ENCODE results near the gene APPL2.

Gene APPL2

GRCh38 chr12:105222726-105223351 is 13.1 kb downstream of the APPL2 start:
- DNase-seq, result no peak

GRCh38 chr12:105222284-105222655 is 13.7 kb downstream of the APPL2 start:
- no peak for DNase-seq

DNA sequence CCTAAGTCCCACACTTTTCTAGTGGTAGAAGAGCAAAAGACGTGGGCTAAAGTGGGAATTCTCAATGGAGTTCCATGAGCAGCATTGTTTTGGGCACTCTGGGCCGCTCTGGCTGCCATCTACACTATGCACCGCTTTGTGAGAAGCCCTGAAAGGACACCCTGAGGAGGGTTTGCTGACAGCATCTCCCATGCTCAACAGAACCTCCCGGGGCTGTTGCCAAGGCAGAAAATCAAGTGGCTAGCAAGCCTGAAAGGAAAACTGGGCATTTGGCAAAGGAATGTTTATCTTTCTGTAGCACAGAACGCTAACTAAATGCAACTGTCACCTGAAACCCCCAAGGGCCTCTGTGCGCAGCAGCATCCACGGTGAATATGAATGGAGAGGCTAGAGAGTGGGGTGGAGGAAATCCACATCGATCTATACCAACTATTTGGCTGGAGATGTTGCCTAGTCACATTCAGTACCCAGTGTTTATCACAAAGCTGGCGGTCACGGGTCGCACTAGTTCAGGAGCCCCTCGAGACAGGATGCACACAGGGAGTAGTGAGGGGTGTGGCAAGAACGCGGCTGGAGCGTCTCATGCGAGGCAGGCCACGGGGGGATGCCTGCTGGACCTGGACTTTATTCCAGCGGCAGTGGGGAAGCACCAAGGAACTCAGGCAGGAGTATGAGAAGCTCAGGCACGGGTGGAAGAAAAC is 14.2 kb downstream of the APPL2 start:
- peak in 6 of 56 donors; percentile 13 to 45 (median 20) for DNase-seq

GRCh38 chr12:105220929-105221290 is 15.1 kb downstream of the APPL2 start:
- DNase-seq, result no peak

DNA sequence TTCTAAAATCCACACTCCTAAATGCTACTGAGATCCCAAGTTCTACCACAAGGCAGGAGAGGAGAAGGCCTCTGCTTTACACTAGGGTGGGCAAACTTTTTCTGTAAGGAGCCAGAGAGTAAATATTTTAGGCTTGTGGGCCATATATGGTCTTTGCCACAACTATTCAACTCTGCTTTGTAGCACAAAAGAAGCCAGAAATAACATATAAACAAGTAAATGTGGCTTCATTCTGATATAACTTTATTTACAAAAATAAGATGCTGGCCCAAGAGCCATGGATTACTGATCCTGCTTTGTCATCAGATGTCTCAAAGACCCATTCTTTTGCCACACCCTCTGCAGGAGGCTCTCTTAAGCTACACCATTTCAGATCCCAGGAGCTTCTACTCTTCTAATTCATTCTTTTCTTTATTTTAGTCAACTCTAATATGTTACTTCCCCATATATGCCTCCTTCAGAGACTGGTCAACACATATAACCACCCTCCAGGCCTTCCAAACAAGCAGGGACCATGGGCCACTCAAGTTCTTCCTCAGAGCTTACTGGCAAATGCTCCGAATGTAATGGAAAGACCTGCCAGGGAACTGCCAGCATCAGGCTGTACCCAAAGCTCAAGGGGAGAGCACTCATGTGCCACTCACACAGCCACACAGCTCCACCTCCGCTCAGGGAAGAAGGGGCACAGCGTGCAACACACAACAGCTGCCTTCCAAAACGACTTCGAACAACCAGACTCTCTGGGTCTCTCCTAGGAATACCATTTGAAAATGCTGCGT is 15.6 kb downstream of the APPL2 start:
- DNase-seq, result no peak

- no peak for DNase-seq
These were observed 16.5 kb downstream of the APPL2 start for GRCh38 chr12:105219261-105220028.

DNA sequence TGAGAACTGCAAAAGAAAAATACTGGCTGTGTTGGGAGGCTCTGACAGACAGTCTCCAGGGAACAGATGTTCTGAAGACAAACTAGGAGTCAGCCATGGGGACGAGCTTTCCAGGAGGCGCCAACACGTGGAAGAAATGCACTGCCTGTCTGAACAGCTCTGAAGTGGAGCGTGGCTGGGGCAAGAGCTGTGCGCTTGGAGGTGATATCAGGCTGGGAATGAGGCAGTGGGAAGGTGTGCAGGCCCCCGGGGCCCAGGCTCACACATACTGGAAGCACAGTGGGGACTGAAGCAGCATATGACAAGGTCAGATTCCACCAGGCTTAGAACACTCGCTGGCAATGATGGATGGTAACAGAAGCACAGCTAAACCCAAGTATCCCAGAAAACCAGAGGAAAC is 17.5 kb downstream of the APPL2 start:
- DNase-seq, result no peak

DNA sequence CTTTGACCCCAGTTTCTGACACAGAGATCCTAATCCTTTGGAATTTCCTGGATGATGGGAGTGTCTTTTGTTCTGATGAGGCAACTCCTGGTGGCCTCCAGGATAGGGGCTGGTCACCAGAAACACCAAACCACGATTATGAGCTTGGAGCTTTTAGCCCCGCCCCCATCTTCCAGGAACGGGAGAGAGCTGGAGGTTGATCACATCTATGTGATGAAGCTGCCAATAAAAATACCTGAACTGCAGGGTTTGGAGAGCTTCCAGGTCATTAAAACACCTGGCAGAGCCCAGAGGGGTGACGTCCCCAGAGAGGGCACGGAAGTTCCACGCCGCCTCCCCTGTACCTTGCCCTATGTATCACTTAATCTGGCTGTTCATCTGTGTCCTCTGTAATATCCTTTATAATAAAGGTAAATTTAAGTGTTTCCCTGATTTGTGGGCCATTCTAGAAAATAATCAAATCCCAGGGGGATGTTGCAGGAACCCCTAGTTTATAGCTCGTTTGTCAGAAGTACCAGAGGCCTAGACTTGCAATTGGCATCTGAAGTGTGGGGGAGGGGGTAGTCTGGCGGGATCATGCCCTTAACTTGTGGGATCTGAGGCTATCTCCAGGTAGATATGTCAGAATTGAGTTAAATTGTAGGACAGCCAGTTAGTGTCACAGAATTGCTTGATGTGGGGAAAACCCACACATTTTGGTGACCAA is 21.2 kb downstream of the APPL2 start:
- no peak for DNase-seq

DNA sequence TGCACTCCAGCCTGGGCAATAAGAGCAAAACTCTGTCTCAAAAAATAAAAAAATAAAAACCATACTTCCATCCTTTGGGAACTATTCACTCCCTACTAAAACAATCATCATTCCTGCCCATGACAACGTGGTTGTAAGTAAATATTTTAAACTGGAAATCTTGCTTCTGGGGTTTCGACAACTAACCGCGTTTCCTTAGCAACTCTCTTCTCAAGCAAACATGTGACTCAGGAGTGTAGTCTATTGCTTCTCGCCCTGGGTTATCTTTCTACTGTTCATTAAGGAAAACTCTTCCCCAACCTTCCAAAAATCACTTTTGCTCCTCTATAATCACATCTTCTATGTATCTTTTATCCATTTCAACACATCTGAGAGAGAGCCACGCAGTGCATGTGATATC is 21.8 kb downstream of the APPL2 start:
- no peak for DNase-seq

GRCh38 chr12:105212438-105212837 is 23.5 kb downstream of the APPL2 start:
- no peak for DNase-seq

DNA sequence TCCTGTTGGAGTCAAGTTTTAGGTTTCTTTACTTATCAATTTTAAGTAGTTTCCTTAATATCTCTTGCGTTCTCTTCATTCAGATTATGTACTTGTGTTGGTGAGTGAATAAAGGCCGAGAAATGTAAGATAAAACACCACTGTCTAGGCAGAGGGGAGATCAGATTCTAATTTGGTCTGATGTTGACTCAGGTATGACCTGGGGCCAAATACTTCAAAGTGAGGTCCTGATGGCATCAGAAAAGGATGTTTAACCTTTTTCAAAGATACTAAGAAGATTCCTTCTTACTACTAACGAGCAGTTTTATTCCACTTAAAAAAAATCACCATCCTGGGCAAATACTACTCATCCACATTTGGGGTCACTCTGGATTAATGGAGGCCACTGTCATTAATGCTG is 26.9 kb downstream of the APPL2 start:
- DNase-seq, result no peak

DNA sequence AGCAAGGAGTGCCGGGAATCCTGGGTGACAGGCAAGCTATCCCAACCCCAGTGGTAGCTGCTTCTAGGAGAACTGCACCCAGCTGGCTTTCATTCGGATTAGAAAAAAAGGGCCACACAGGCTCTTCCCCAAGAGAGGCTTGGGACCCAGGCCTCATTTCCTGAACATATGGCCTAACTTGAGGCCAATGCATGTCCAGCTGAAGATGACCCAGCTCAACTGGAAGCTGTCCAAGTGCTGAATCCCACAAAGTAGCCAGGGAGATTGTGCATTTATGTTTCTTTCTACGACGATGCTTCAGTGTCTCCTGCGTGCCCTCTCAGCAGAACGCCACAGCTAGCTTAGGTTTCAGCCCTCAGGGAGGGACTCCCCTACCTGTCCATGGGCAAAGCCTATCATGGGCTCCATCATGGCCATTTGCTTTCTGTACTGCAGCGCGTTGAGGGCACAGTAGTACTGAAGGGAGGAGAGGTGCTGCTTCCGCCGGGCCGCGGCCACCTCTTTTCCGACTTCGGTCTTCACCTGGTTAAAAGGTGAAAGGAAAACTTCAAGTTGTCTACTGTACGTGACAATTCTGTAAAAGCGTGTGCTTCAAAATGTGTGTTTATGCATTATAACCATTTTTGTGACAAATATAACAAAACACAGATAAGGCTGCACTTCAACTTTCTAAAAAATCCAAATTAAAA is 29.1 kb downstream of the APPL2 start:
- DNase-seq, result no peak

DNA sequence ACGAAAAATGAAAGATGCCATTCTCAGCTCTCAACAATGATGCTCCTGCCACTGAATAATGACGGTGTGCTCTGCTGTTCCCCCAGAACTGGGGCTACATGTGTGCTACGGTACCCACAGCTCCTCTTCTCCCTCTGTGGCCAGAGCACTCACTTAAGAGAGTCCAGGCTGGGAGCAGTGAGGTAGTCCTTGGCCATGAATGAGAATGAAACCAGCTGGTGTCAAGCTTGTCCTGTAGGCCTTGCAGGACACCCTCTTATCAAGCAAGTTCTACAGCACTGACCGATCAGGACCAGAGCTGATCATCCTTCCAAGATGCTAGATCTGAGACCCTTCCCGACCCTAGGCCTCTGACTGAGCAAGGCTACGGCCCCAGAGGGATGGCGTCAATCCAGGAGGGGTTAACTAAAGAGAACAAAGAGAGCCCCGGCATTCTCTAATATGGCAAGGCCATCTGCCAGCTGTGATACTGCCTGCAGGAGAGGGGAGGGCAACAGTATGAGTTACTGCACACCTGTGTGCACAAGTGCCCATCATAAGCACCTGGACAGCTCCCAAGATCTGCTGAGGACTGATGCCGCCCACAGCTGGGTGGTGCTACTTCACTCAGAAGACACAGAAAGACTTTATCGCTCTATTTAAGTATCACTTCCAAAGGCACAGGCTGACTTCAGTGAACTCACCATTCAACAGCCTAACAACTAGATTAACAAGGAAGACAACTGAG is 30.5 kb downstream of the APPL2 start:
- no peak for DNase-seq

DNA sequence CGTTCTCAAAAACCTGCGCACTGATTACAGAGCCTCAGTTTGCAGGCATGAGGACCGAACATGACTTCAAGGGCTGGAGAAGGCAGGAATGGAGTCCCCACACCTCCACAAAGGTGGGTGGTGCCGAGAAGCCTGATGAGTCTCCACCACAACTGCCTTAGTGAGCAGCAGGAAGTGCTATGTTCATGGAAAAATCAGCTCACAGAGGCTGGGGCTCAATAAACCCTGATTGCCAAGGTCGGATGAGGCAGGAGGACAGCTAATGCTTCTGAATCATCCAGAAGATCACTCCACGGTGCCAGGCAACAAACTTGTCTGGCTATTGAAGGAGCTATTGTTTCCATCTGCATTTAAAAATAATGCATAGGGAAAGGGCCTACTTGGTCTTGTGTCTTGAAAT is 31.1 kb downstream of the APPL2 start:
- peak in 1 of 56 donors; percentile 9 for DNase-seq

DNA sequence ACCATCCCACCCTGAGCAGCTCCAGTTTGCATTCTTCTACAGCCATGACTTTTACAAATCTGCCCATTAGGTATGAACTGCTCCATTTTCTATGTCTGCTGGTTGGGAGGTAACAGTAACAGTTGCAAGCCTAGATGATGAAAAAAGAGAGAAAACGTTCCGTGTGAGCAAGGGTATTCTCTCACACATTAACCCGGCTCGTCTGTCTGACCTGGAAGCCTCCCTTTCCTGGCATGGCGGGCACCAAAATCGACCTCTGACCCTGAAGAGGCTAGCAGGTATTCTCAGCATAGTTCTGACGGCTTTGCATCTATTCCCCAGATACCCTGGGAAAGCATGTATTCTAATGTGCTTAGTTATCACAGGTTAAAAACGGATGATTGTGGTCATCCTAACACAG is 31.8 kb downstream of the APPL2 start:
- no peak for DNase-seq

DNA sequence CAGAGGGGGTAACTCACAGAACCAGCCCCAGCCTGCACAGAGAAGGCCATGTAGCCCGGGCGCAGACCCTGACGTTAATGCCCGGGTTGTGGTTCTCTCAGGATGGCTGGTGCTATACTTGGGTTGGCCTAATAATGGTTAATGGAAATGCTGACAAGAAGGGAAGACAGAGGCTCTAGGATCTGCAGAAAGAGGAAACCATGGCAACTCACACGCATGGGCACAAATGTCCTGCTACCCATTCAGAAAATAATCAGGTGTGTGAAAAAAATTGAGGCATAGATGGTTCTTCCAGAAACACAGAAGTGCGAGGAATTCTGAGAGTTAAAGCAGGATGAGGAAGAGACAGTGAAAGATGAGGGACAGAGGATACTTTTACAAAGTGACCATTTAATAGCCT is 33.8 kb downstream of the APPL2 start:
- no peak for DNase-seq

GRCh38 chr12:105201299-105201698 is 34.7 kb downstream of the APPL2 start:
- peak in 10 of 56 donors; percentile 3 to 51 (median 14) for DNase-seq

GRCh38 chr12:105200385-105200784 is 35.6 kb downstream of the APPL2 start:
- DNase-seq, result no peak

DNA sequence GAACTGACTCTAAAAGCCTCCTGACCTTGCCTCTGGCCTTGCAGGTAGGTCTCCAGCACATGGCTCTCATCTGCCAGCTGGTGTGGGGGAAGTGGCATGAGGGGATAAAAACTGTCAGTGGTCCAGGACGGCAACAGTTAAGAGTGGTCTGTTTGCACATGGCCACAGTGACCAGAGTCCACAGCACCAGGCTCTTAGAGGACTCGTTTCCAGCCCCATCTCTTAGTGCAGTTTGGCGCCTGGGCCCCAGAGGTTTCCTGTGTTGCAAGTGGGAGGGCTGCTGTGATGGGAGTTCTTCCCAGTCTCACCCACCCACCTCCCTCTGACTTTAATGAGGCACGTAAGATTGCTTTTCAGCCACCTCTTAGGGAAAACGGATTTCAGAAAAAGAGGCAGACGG is 37.0 kb downstream of the APPL2 start:
- peak in 6 of 56 donors; percentile 16 to 44 (median 26) for DNase-seq

- DNase-seq, result no peak
These were observed 39.9 kb downstream of the APPL2 start for GRCh38 chr12:105196090-105196489.

Data from nucleus accumbens (tissue), 56 donors.